WERI-Rb-1 (cell line): ENCODE data around the gene POU2F2.

ENCODE experiments used
- DNase-seq: peaks from one replicate; pipeline ENCODE4 v3.0.0-alpha.2; 2020
- H3K27ac ChIP-seq: fragments of 250-450 bp; sonication (Bioruptor Pico); 2 replicates; pipeline ENCODE4 v1.5.1; 2020; ENCODE audit warnings: mild to moderate bottlenecking, moderate library complexity
- H3K27me3 ChIP-seq: fragments of 250-450 bp; sonication (Bioruptor Pico); 2 replicates; pipeline ENCODE4 v1.5.1; 2021; ENCODE audit warnings: mild to moderate bottlenecking, low read depth, moderate library complexity; ENCODE audit not compliant: insufficient read depth, severe bottlenecking
- H3K36me3 ChIP-seq: fragments of 250-450 bp; sonication (Bioruptor Pico); 2 replicates; pipeline ENCODE4 v1.5.1; 2020; ENCODE audit warnings: mild to moderate bottlenecking, moderate library complexity
- H3K4me3 ChIP-seq: 2 replicates; pipeline ENCODE4 v1.5.1; 2011; ENCODE audit warnings: low read depth, mild to moderate bottlenecking, control low read depth, low read length
- H3K9me3 ChIP-seq: fragments of 250-450 bp; sonication (Bioruptor Pico); 2 replicates; pipeline ENCODE4 v1.5.1; 2021; ENCODE audit warnings: mild to moderate bottlenecking, moderate library complexity; ENCODE audit not compliant: severe bottlenecking
- CTCF ChIP-seq: IDR thresholded peaks from 2 replicates; pipeline ENCODE4 v1.5.1; 2011; ENCODE audit warnings: low read depth, mild to moderate bottlenecking, control low read depth, inconsistent platforms, low read length

Gene POU2F2

GRCh38 chr19:42093926-42094325 lies 38.3 kb downstream of the POU2F2 start:
- no peak for TF ChIP-seq CTCF
- peak; percentile 62 for DNase-seq
- Histone ChIP-seq H3K36me3 (no peaks in the 10 kb centered on the region), H3K27me3 (no peaks in the 10 kb centered on the region), H3K27ac (peak overlapping the region; percentile 62), H3K4me3 (no peak overlapping the region), H3K9me3 (no peaks in the 10 kb centered on the region)

- Histone ChIP-seq H3K9me3 (no peaks in the 10 kb centered on the region), H3K27me3 (no peaks in the 10 kb centered on the region), H3K4me3 (no peak overlapping the region), H3K27ac (peak overlapping the region; percentile 62), H3K36me3 (no peaks in the 10 kb centered on the region)
- DNase-seq = peak; percentile 44
- TF ChIP-seq CTCF = no peak
Measured at GRCh38 chr19:42093505-42093904, 38.7 kb downstream of the POU2F2 start.

- Histone ChIP-seq H3K27ac (no peak overlapping the region), H3K4me3 (no peak overlapping the region), H3K36me3 (no peaks in the 10 kb centered on the region), H3K9me3 (no peaks in the 10 kb centered on the region), H3K27me3 (no peaks in the 10 kb centered on the region)
- DNase-seq = peak; percentile 55
- peak; percentile 50 for TF ChIP-seq CTCF
Measured at GRCh38 chr19:42092350-42092749, 39.9 kb downstream of the POU2F2 start.

- no peak for DNase-seq
- H3K4me3 ChIP-seq = no peak overlapping the region
- no peak for TF ChIP-seq CTCF
- H3K27ac ChIP-seq = no peak overlapping the region
- no peaks in the 10 kb centered on the region for H3K36me3 ChIP-seq
- no peaks in the 10 kb centered on the region for H3K9me3 ChIP-seq
- H3K27me3 ChIP-seq = no peaks in the 10 kb centered on the region
Measured at GRCh38 chr19:42091742-42092141, 40.5 kb downstream of the POU2F2 start.

GRCh38 chr19:42091300-42091699 lies 40.9 kb downstream of the POU2F2 start:
- no peaks in the 10 kb centered on the region for H3K27me3 ChIP-seq
- no peak for DNase-seq
- no peak overlapping the region for H3K4me3 ChIP-seq
- no peak for TF ChIP-seq CTCF
- H3K36me3 ChIP-seq = no peaks in the 10 kb centered on the region
- no peaks in the 10 kb centered on the region for H3K9me3 ChIP-seq
- H3K27ac ChIP-seq = no peak overlapping the region

- Histone ChIP-seq H3K9me3 (no peaks in the 10 kb centered on the region), H3K36me3 (no peaks in the 10 kb centered on the region), H3K4me3 (no peak overlapping the region), H3K27ac (no peak overlapping the region), H3K27me3 (no peaks in the 10 kb centered on the region)
- DNase-seq = no peak
- no peak for TF ChIP-seq CTCF
Measured at GRCh38 chr19:42090672-42091071, 41.6 kb downstream of the POU2F2 start.
